Measurements from ENCODE around the gene HBA2. TPM values are rescaled to one million over a fixed set of nuclear protein-coding genes. Genes with fewer than 3 reads are reported as not detected.
"Not testable (repeated sequence)": the region's sequence is repeated elsewhere in the genome, so short reads cannot be mapped to it uniquely, and the experiment has no call there.

Gene HBA2
- total and polyA plus RNA-seq, 8 donors: 1.1 to 39.5 (median 4.3) TPM

DNA sequence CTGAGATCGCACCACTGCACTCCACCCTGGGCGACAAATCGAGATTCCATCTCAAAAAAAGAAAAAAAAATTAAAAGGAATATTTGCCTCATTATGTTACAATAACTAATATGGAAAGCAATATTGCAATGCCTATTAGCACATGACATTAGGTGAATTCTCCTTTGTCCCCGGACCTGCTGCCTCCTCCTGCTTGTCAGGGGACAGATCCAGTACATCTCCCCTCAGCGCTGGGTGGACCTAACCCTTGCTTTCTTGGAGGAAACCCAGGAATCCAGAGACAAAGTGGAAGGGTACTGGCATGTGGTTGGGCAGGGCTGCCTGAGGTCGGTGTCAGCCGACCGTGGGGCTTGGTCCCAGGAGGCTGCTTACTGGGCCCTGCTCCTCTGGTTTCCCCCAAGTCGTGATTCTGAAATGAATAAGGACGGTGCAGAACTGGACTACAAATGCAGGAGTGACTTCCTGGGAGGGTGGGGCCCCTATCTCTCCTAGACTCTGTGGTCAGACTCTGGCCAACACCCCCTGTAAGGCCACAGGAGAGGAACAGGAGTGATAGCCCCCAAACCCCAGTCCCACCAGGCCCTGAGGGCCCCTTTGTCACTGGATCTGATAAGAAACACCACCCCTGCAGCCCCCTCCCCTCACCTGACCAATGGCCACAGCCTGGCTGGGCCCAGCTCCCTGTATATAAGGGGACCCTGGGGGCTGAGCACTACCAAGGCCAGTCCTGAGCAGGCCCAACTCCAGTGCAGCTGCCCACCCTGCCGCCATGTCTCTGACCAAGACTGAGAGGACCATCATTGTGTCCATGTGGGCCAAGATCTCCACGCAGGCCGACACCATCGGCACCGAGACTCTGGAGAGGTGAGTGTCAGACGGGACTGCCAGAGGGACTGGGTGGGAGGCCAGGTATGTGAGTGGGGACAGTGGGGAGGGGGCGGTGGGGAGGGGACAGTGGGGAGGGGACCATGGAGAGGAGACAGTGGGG is 20.2 kb upstream of the HBA2 start, which contains the start of gene HBZ:
TSS of gene HBZ (plus strand) at position 504 of the 988 bp plus-strand sequence. CDS start at position 770, 266 bp downstream.
- WGBS, 2 donors: 77 to 80% methylated on average over 17 of the region's 17 CpGs
- ATAC-seq: no peak
- TF ChIP-seq, protein P1, sequence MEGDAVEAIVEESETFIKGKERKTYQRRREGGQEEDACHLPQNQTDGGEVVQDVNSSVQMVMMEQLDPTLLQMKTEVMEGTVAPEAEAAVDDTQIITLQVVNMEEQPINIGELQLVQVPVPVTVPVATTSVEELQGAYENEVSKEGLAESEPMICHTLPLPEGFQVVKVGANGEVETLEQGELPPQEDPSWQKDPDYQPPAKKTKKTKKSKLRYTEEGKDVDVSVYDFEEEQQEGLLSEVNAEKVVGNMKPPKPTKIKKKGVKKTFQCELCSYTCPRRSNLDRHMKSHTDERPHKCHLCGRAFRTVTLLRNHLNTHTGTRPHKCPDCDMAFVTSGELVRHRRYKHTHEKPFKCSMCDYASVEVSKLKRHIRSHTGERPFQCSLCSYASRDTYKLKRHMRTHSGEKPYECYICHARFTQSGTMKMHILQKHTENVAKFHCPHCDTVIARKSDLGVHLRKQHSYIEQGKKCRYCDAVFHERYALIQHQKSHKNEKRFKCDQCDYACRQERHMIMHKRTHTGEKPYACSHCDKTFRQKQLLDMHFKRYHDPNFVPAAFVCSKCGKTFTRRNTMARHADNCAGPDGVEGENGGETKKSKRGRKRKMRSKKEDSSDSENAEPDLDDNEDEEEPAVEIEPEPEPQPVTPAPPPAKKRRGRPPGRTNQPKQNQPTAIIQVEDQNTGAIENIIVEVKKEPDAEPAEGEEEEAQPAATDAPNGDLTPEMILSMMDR (IDR thresholded peaks at IDR 0.05): no peak
- Histone ChIP-seq H3K9me3 (no peaks in the 10 kb centered on the region), H3K36me3 (no peaks in the 10 kb centered on the region), H3K27ac (no peak within 1 kb of the TSS), H3K4me1 (peaks cover 0 to 5% (median 3%) of the 10 kb centered on the region in 3 donors), H3K4me3 (no peak within 1 kb of the TSS), H3K27me3 (no peaks in the 10 kb centered on the region)
- DNase-seq: no peak
- intact Hi-C loops (cut with DNase I): no loop called here
- no peak for FAIRE-seq

DNA sequence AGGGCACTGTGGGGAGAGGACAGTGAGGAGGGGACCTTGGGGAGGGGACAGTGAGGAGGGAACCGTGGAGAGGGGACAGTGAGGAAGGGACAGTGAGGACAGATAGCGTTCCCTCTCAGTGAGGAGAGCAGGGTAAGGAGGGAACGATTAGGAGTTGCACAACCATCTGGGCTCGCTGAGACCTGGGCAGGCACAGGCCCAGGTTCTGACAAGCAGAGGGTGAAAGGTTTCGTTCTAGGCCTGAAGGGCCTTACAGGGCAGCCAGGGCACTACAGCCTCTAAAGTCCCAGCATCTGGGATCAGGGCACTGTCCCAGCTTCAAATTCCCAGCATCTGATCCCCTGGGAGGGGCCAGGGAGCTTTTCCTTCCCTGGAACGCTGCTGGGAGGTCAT is 19.6 kb upstream of the HBA2 start:
- intact Hi-C loops (cut with DNase I); H3K27me3 ChIP-seq; DNase-seq; H3K27ac ChIP-seq; H3K9me3 ChIP-seq; H3K36me3 ChIP-seq; H3K4me1 ChIP-seq; FAIRE-seq; H3K4me3 ChIP-seq: not testable (repeated sequence)
- peak in 3 of 4 donors; percentile 15 to 36 (median 35) for ATAC-seq
- WGBS, 2 donors: 67 to 69% methylated on average over 3 to 4 of the region's 6 CpGs

DNA sequence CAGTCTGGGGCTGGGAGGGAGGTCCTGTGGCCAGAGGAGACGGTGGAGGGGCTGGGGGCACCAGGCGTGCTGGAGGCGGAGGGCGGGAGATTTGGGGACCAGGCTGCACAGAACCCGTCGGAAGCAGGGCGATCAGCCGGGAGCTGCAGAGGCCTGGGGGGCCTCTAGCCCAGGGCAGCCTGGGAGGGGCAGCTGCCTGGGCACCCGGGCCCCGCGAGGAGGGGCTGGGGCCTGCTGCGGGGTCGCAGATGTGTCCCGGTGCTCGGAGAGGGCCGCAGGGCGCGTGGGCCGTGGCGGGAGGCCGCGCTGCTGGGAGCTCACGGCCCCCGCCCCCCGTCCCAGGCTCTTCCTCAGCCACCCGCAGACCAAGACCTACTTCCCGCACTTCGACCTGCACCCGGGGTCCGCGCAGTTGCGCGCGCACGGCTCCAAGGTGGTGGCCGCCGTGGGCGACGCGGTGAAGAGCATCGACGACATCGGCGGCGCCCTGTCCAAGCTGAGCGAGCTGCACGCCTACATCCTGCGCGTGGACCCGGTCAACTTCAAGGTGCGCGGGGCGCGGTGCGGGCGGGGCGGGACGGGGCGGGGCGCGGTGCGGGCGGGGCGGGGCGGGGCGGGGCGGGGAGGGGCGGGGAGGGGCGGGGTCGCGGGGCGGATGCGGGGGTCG is 19.0 kb upstream of the HBA2 start:
- H3K4me3 ChIP-seq; intact Hi-C loops (cut with DNase I); H3K27ac ChIP-seq; H3K4me1 ChIP-seq; H3K9me3 ChIP-seq; H3K36me3 ChIP-seq; H3K27me3 ChIP-seq; DNase-seq; FAIRE-seq: not testable (repeated sequence)
- WGBS, 2 donors: 7% methylated on average over 3 of the region's 74 CpGs; no CpG with 5 or more reads in 1 of the 2 donors
- ATAC-seq: peak in 1 of 4 donors; percentile 4

DNA sequence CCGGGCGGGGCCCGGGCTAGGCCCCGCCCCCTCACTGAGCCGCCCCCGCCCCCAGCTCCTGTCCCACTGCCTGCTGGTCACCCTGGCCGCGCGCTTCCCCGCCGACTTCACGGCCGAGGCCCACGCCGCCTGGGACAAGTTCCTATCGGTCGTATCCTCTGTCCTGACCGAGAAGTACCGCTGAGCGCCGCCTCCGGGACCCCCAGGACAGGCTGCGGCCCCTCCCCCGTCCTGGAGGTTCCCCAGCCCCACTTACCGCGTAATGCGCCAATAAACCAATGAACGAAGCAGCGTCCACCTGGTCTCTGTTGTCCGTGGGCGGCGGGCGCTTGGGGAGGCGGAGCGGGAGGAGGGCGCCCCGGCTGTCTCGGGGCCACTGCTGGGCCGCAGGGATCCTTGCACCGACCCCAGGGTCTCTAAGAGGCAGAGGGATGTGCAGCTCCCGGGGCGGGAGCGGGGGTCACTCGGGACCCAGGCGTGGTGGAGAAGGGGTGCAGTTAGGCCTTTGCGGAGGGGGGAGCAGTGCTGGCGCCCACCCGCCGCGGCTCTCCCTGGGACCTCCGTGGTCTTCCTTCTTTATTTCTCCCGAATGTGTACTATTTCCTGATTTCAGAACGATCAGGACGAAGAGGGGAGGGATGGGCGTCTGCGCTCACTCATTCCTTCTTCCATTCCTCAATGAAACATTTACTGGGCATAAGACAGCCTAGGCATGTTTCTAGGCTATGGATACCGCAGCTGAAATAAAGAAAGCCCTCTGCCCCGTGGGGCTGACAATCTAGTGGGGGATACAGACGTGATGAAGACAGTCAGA is 18.3 kb upstream of the HBA2 start:
- WGBS, 2 donors: 2% methylated on average over 49 to 53 of the region's 59 CpGs
- intact Hi-C loops (cut with DNase I): no loop called here
- no peak for FAIRE-seq
- no peaks in the 10 kb centered on the region for H3K36me3 ChIP-seq
- H3K27me3 ChIP-seq: no peaks in the 10 kb centered on the region
- H3K9me3 ChIP-seq: no peaks in the 10 kb centered on the region
- no peak overlapping the region for H3K27ac ChIP-seq
- TF ChIP-seq, protein P1 (IDR thresholded peaks at IDR 0.05): no peak
- peak overlapping the region; percentile 16 to 53 (median 42) for H3K4me3 ChIP-seq
- ATAC-seq: peak; percentile 70 to 90 (median 79)
- H3K4me1 ChIP-seq: peaks cover 0 to 5% (median 3%) of the 10 kb centered on the region in 3 donors
- DNase-seq: no peak

DNA sequence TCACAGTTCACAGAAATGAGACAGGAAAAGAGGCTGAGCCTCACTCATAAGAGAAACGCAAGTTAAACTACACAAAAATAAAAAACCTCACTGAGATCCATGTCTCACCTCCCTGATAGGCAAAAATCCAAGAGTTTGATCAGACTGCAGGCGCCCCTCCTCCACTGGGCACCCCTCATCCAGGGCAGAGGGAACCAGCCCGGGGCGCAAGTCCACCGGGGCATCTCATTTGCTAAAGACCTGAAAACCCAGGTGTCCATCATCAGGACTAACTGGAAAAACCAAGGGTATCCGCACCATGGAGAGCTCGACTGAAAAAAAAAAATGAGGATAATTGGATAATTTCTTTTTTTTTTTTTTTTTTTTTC is 17.7 kb upstream of the HBA2 start:
- intact Hi-C loops (cut with DNase I): no loop called here
- Histone ChIP-seq H3K9me3 (no peaks in the 10 kb centered on the region), H3K27me3 (no peaks in the 10 kb centered on the region), H3K27ac (no peak overlapping the region), H3K36me3 (no peaks in the 10 kb centered on the region), H3K4me1 (peaks cover 0 to 5% (median 3%) of the 10 kb centered on the region in 3 donors), H3K4me3 (peak overlapping the region in 1 of 4 donors; percentile 53)
- ATAC-seq (no peak), DNase-seq (no peak), FAIRE-seq (no peak)
- TF ChIP-seq, protein P1 (IDR thresholded peaks at IDR 0.05): no peak
- 62 to 67% methylated on average over 7 of the region's 7 CpGs for WGBS, 2 donors

Data from pancreas (tissue), 10 donors.